ENCODE data around the gene AGMO. TPM values are rescaled to one million over a fixed set of nuclear protein-coding genes. Genes with fewer than 3 reads are reported as not detected.

The AGMO gene
- total and polyA plus RNA-seq, 2 of the 8 experiments (the other 6 are each of a cell fraction or from before 2014, with no cell fraction given), result 0.22 to 0.45 TPM

DNA sequence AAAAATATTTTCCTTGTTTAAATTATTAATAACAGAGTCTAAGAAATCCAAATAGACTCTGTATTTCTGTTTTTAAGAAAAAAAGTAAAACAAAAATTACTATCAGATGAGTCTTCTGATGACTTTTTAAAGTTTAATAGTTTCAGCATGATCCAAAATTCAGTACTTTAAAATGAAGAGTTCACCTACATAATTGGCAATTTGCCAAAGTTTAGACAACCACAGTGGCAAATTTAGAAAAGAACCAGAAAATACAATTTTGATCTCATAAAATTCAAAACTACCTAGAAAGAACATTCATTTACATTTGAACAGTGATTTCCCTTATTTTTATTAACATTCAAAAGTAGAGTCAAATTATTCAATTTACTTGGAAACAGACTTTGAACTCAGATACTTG lies 56.1 kb downstream of the AGMO start:
- Histone ChIP-seq H2BK15ac (ENCODE audit: low read length) (no peak overlapping the region), H3K4ac (replicated peaks; ENCODE audit: insufficient read length, low read depth, low read length) (no peak overlapping the region), H3K4me1 (replicated peaks in 1 of 4; ENCODE audit: control insufficient read depth in 3 of 4, insufficient read depth in 4 of 4, low read length in 3 of 4) (no peaks in the 10 kb centered on the region), H2BK12ac (ENCODE audit: low read depth, low read length) (no peak overlapping the region), H3K56ac (replicated peaks; ENCODE audit: insufficient read length, low read depth, low read length) (no peak overlapping the region), H3K18ac (ENCODE audit: extremely low read depth, low read length) (no peak overlapping the region), H3K4me2 (ENCODE audit: insufficient read depth in 1 of 2, low read depth in 2 of 2, low read length in 2 of 2) (no peak overlapping the region), H3K9me3 (ENCODE audit: insufficient read depth in 2 of 2, low read depth in 1 of 2, low read length in 1 of 2) (no peaks in the 10 kb centered on the region), H3K27ac (ENCODE audit: low read depth, low read length) (no peak overlapping the region), H3K27me3 (replicated peaks in 1 of 4; ENCODE audit: control insufficient read depth in 3 of 4, extremely low read depth in 1 of 4, insufficient read depth in 3 of 4, low read length in 3 of 4) (no peaks in the 10 kb centered on the region), H2BK20ac (ENCODE audit: low read length) (no peak overlapping the region), H2BK5ac (ENCODE audit: low read depth, low read length) (no peak overlapping the region), H4K20me1 (replicated peaks in 1 of 2; ENCODE audit: control insufficient read depth in 1 of 2, insufficient read depth in 2 of 2, low read length in 2 of 2) (no peaks in the 10 kb centered on the region), H3K23me2 (ENCODE audit: low read depth, low read length) (no peaks in the 10 kb centered on the region), H2BK120ac (replicated peaks; ENCODE audit: low read depth, low read length) (no peak overlapping the region), H3K36me3 (ENCODE audit: control insufficient read depth in 2 of 4, insufficient read depth in 4 of 4, low read length in 3 of 4) (no peaks in the 10 kb centered on the region), H2AFZ (ENCODE audit: low read length) (no peak overlapping the region), H4K8ac (ENCODE audit: extremely low read depth, insufficient read depth, low read length) (no peak overlapping the region), H3K4me3 (ENCODE audit: extremely low read depth in 1 of 4, insufficient read depth in 2 of 4, low read depth in 3 of 4, low read length in 4 of 4) (no peak overlapping the region), H2AK5ac (ENCODE audit: low read depth, low read length) (no peak overlapping the region), H4K91ac (replicated peaks; ENCODE audit: insufficient read length, low read length) (no peak overlapping the region), H3K14ac (ENCODE audit: insufficient read length) (no peak overlapping the region), H3K23ac (ENCODE audit: insufficient read length) (no peak overlapping the region), H3K79me1 (ENCODE audit: low read depth, low read length) (no peaks in the 10 kb centered on the region), H3K79me2 (ENCODE audit: control insufficient read depth in 1 of 2, insufficient read depth in 2 of 2, low read length in 2 of 2) (no peaks in the 10 kb centered on the region), H4K5ac (ENCODE audit: insufficient read length, low read depth, low read length) (no peak overlapping the region), H3K9ac (replicated peaks in 1 of 4; ENCODE audit: extremely low read depth in 1 of 4, low read depth in 3 of 4, low read length in 3 of 4) (no peak overlapping the region)
- DNase-seq (ENCODE audit: low read depth in 1 of 2, low spot score in 2 of 2) (no peak), FAIRE-seq (no peak)
- ChIA-PET CTCF (ENCODE audit: partially characterized antibody) (no interaction called here), POLR2A (ENCODE audit: partially characterized antibody) (no interaction called here)
- no peak for TF ChIP-seq KDM5A (IDR thresholded peaks at IDR 0.05; ENCODE audit: low read length)
- no peak for TF ChIP-seq CHD2 (IDR thresholded peaks at IDR 0.05; ENCODE audit: low read length)
- TF ChIP-seq TEAD4 (IDR thresholded peaks at IDR 0.05; ENCODE audit: low read depth, low read length), result no peak
- no peak for TF ChIP-seq YY1 (IDR thresholded peaks at IDR 0.05; ENCODE audit: low read depth, low read length)
- TF ChIP-seq, protein P1, sequence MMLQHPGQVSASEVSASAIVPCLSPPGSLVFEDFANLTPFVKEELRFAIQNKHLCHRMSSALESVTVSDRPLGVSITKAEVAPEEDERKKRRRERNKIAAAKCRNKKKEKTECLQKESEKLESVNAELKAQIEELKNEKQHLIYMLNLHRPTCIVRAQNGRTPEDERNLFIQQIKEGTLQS (IDR thresholded peaks at IDR 0.05; ENCODE audit: insufficient read depth, low read depth, low read length), result no peak
- no peak for TF ChIP-seq EZH2 (IDR thresholded peaks at IDR 0.05; ENCODE audit: low read depth, low read length, severe bottlenecking)
